NCI-H2029 (cell line): ENCODE measurements around the gene MTA1.

Experiments used
- DNase-seq: peaks from one replicate; lab custom pipeline; 2025; lab: John Stamatoyannopoulos, UW

MTA1 gene

GRCh38 chr14:105476831-105477659 is 57.4 kb downstream of the MTA1 start:
- no peak for DNase-seq

GRCh38 chr14:105477660-105478397 is 58.2 kb downstream of the MTA1 start:
- no peak for DNase-seq

- no peak for DNase-seq
Measured at GRCh38 chr14:105478398-105479251, 59.0 kb downstream of the MTA1 start.

- no peak for DNase-seq
Measured at GRCh38 chr14:105479431-105480158, 60.0 kb downstream of the MTA1 start.

GRCh38 chr14:105480199-105480746 is 60.6 kb downstream of the MTA1 start:
- DNase-seq: no peak

GRCh38 chr14:105480807-105481801 is 61.5 kb downstream of the MTA1 start:
- peak; percentile 80 for DNase-seq

GRCh38 chr14:105481886-105482457 is 62.3 kb downstream of the MTA1 start:
- DNase-seq: peak; percentile 84

- DNase-seq: no peak
Measured at GRCh38 chr14:105482486-105483110, 63.0 kb downstream of the MTA1 start.

- no peak for DNase-seq
Measured at GRCh38 chr14:105483300-105484068, 63.9 kb downstream of the MTA1 start.

GRCh38 chr14:105484069-105484996 is 64.7 kb downstream of the MTA1 start:
- DNase-seq: no peak

- no peak for DNase-seq
Measured at GRCh38 chr14:105484997-105485393, 65.4 kb downstream of the MTA1 start.

GRCh38 chr14:105485739-105486162 is 66.1 kb downstream of the MTA1 start:
- no peak for DNase-seq

GRCh38 chr14:105486163-105486973 is 66.7 kb downstream of the MTA1 start, which contains the start of gene CRIP1:
Gene CRIP1 (plus strand): TSS chr14:105486886. CDS start chr14:105487260, 374 bp downstream.
- no peak for DNase-seq

GRCh38 chr14:105486974-105487448 is 67.4 kb downstream of the MTA1 start:
- DNase-seq: no peak

GRCh38 chr14:105487449-105487985 is 67.9 kb downstream of the MTA1 start:
- no peak for DNase-seq
